Tibial artery (tissue), 4 donors: ENCODE data around the gene ACBD5.
A peak's percentile ranks its signal among the peaks of the same experiment; 100 is the strongest.

Source experiments
- DNase-seq, 2 donors: peaks; one replicate each; pipeline ENCODE4 v3.0.0-alpha.2; 2019
- H3K27ac ChIP-seq, 2 donors: fragments of 200-600 bp; sonication (generic) in 1 of 2; 1 replicate in 1 of 2; 2 replicates in 1 of 2; pipeline ENCODE4 v1.5.1; 2018 to 2019; ENCODE audit warnings: mild to moderate bottlenecking in 1 of 2
- H3K27me3 ChIP-seq, 2 donors: fragments of 200-600 bp; sonication (generic) in 1 of 2; one replicate each; pipeline versions ENCODE4 v1.5.1 to v1.6.0; 2016 to 2019
- H3K36me3 ChIP-seq, 3 donors: fragments of 200-600 bp; sonication (generic) in 2 of 3; one replicate each; pipeline ENCODE4 v1.5.1; 2016 to 2019; ENCODE audit warnings: mild to moderate bottlenecking in 2 of 3
- H3K4me1 ChIP-seq, 4 donors: fragments of 200-600 bp; sonication (generic) in 2 of 4; 1 replicate in 3 of 4; 2 replicates in 1 of 4; pipeline ENCODE4 v1.5.1; 2016 to 2019
- H3K4me3 ChIP-seq, 2 donors: fragments of 200-600 bp; sonication (generic) in 1 of 2; 1 replicate in 1 of 2; 2 replicates in 1 of 2; pipeline ENCODE4 v1.5.1; 2018 to 2019; ENCODE audit warnings: mild to moderate bottlenecking in 2 of 2
- H3K9me3 ChIP-seq, 3 donors: fragments of 200-600 bp; sonication (generic) in 1 of 3; one replicate each; pipeline ENCODE4 v1.5.1; 2016 to 2019
- CTCF ChIP-seq, 2 experiments: fragments of 200-600 bp in 1 of 2; fragments of 450-650 bp in 1 of 2; IDR thresholded peaks; one replicate each; pipeline ENCODE4 v1.5.1; 2017 to 2019; ENCODE audit warnings: antibody characterized with exemption in 2 of 2, mild to moderate bottlenecking in 1 of 2, moderate library complexity in 1 of 2
- intact Hi-C: fragments of 100-400 bp; cut with DNase I; formaldehyde crosslinking; loops from one replicate; pipeline ENCODE4 v1.15.0; 2023; ENCODE audit warnings: low total_unique reads

ACBD5 gene

GRCh38 chr10:27258492-27258837 lies 17.9 kb upstream of the ACBD5 start:
- DNase-seq, result no peak
- H3K27me3 ChIP-seq, result peaks cover 0 to 54% of the 10 kb centered on the region in 2 donors
- intact Hi-C loops, result no loop called here

GRCh38 chr10:27256299-27257189 lies 15.9 kb upstream of the ACBD5 start:
- Histone ChIP-seq H3K36me3 (no peaks in the 10 kb centered on the region), H3K27me3 (peaks cover 0 to 65% of the 10 kb centered on the region in 2 donors), H3K4me1 (peaks cover 0 to 15% (median 10%) of the 10 kb centered on the region in 4 donors), H3K4me3 (no peak overlapping the region), H3K27ac (no peak overlapping the region), H3K9me3 (no peaks in the 10 kb centered on the region)
- no peak for TF ChIP-seq CTCF (IDR thresholded peaks at IDR 0.05)
- intact Hi-C loops, result no loop called here
- no peak for DNase-seq

More at GRCh38 chr10:27258492-27258837, 17.9 kb upstream of the ACBD5 start:
- Histone ChIP-seq H3K9me3 (no peaks in the 10 kb centered on the region), H3K27ac (no peak overlapping the region), H3K36me3 (no peaks in the 10 kb centered on the region), H3K4me1 (peaks cover 0 to 12% (median 9%) of the 10 kb centered on the region in 4 donors), H3K4me3 (peak overlapping the region; percentile 41 to 56)
- TF ChIP-seq CTCF (IDR thresholded peaks at IDR 0.05), result no peak

GRCh38 chr10:27253576-27253975 lies 13.0 kb upstream of the ACBD5 start:
- no peak for DNase-seq

GRCh38 chr10:27252267-27253000 lies 11.8 kb upstream of the ACBD5 start:
- H3K27me3 ChIP-seq, result peaks cover 0 to 29% of the 10 kb centered on the region in 2 donors
- TF ChIP-seq CTCF (IDR thresholded peaks at IDR 0.05), result peak in 1 of 2 experiments; percentile 66
- peak overlapping the region; percentile 55 to 57 for H3K27ac ChIP-seq
- no peaks in the 10 kb centered on the region for H3K36me3 ChIP-seq
- peak overlapping the region; percentile 55 to 66 for H3K4me3 ChIP-seq
- intact Hi-C loops, result no loop called here
- DNase-seq, result peak in 1 of 2 donors; percentile 54
- no peaks in the 10 kb centered on the region for H3K9me3 ChIP-seq
- H3K4me1 ChIP-seq, result peaks cover 0 to 4% (median 0%) of the 10 kb centered on the region in 4 donors

More at GRCh38 chr10:27253576-27253975, 13.0 kb upstream of the ACBD5 start:
- Histone ChIP-seq H3K4me1 (peaks cover 0 to 7% (median 2%) of the 10 kb centered on the region in 4 donors), H3K9me3 (no peaks in the 10 kb centered on the region), H3K27ac (no peak overlapping the region), H3K4me3 (no peak overlapping the region), H3K36me3 (no peaks in the 10 kb centered on the region), H3K27me3 (peaks cover 0 to 40% of the 10 kb centered on the region in 2 donors)
- no peak for TF ChIP-seq CTCF (IDR thresholded peaks at IDR 0.05)
- intact Hi-C loops, result no loop called here

- no peak for TF ChIP-seq CTCF (IDR thresholded peaks at IDR 0.05)
- no peak for DNase-seq
- no peaks in the 10 kb centered on the region for H3K36me3 ChIP-seq
- H3K27me3 ChIP-seq, result peaks cover 0 to 23% of the 10 kb centered on the region in 2 donors
- peaks cover 0 to 4% (median 0%) of the 10 kb centered on the region in 4 donors for H3K4me1 ChIP-seq
- H3K4me3 ChIP-seq, result no peak overlapping the region
- intact Hi-C loops, result no loop called here
- H3K27ac ChIP-seq, result no peak overlapping the region
- H3K9me3 ChIP-seq, result no peaks in the 10 kb centered on the region
Observed at GRCh38 chr10:27251554-27251953, 11.0 kb upstream of the ACBD5 start.
